ENCODE results near the gene OR2H1.

GRCh38 chr6:29487660-29488059, 30.7 kb downstream of the OR2H1 start, which contains the start of gene MAS1L:
- TF ChIP-seq CTCF (IDR thresholded peaks at IDR 0.05) = no peak
- TF ChIP-seq POLR2A (IDR thresholded peaks at IDR 0.05) = no peak

Data from adrenal gland (tissue), 5 donors.